HepG2 (cell line): ENCODE measurements around the gene INTS4. TPM values are rescaled to one million over a fixed set of nuclear protein-coding genes. Genes with fewer than 3 reads are reported as not detected.

ENCODE experiments used
- DBP ChIP-seq: sonication (generic); formaldehyde crosslinking; IDR thresholded peaks from 2 replicates; pipeline ENCODE4 v1.4.0; 2020; ENCODE audit warnings: missing genetic modification reagents; ENCODE audit errors: not compliant biosample characterization
- FIP1L1 ChIP-seq: fragments of 200-400 bp; formaldehyde crosslinking; IDR thresholded peaks from 2 replicates; pipeline ENCODE4 v1.6.1; 2018; ENCODE audit warnings: low read depth, mild to moderate bottlenecking, low read length, moderate library complexity, borderline replicate concordance; ENCODE audit not compliant: insufficient read depth
- FOXP1 ChIP-seq, 2 experiments: fragments of 450-650 bp in 1 of 2; IDR thresholded peaks; 2 replicates each; pipeline ENCODE4 v1.6.1; 2017 to 2018; ENCODE audit warnings: antibody characterized with exemption in 1 of 2
- GMEB1 ChIP-seq: sonication (generic); formaldehyde crosslinking; IDR thresholded peaks from 2 replicates; pipeline ENCODE4 v1.5.1; 2020; ENCODE audit warnings: missing genetic modification reagents, mild to moderate bottlenecking, borderline replicate concordance
- GPN1 ChIP-seq: sonication (generic); formaldehyde crosslinking; IDR thresholded peaks from 2 replicates; pipeline ENCODE4 v1.5.1; 2020; ENCODE audit warnings: missing genetic modification reagents, borderline replicate concordance
- IRF2 ChIP-seq: IDR thresholded peaks from 2 replicates; pipeline ENCODE4 v1.6.1; 2018; ENCODE audit warnings: missing genetic modification reagents, missing compliant biosample characterization
- SNAPC2 ChIP-seq: sonication (generic); formaldehyde crosslinking; IDR thresholded peaks from 2 replicates; pipeline ENCODE4 v1.8.1; 2022; ENCODE audit warnings: mild to moderate bottlenecking, missing genetic modification reagents
- TCF7 ChIP-seq: sonication (generic); IDR thresholded peaks from 2 replicates; pipeline ENCODE4 v1.6.1; 2016; ENCODE audit warnings: antibody characterized with exemption, low read depth
- TEAD3 ChIP-seq: optimal IDR thresholded peaks from 2 replicates; pipeline ENCODE3; 2016; ENCODE audit warnings: borderline replicate concordance
- THAP11 ChIP-seq: IDR thresholded peaks from 2 replicates; pipeline ENCODE4 v1.6.1; 2016; ENCODE audit warnings: missing biosample characterization, missing genetic modification reagents
- ZNF343 ChIP-seq: sonication (generic); formaldehyde crosslinking; IDR thresholded peaks from 2 replicates; pipeline ENCODE4 v1.4.0; 2020; ENCODE audit warnings: mild to moderate bottlenecking, missing genetic modification reagents
- ZNF629 ChIP-seq: sonication (generic); formaldehyde crosslinking; conservative IDR thresholded peaks from 2 replicates; pipeline ENCODE4 v1.5.0; 2020; ENCODE audit warnings: missing genetic modification reagents
- ZSCAN29 ChIP-seq: sonication (generic); formaldehyde crosslinking; conservative IDR thresholded peaks from 2 replicates; pipeline ENCODE4 v1.4.0; 2020; ENCODE audit warnings: mild to moderate bottlenecking, missing genetic modification reagents
- polyA plus RNA-seq, 8 experiments: library from polyadenylated mRNA; depleted of rRNA in 3 of 8; stranded (reverse) in 7 of 8; unstranded in 1 of 8; fragments of >200 nt; fragmentation: Illumina TruSeq in 4 of 8; extraction: Trizol in 4 of 8; gene quantifications; 2 replicates each; pipeline versions ENCODE4 v1.2.1 to v1.2.3, GENCODE V29; 2011 to 2016; ENCODE audit warnings: low read depth in 4 of 8, missing spikeins in 1 of 8, mixed read lengths in 1 of 8; ENCODE audit not compliant: insufficient read depth in 1 of 8
- total RNA-seq, 5 experiments: library from RNA; depleted of rRNA; stranded (reverse); fragments of >200 nt; fragmentation: Illumina TruSeq; extraction: Trizol; gene quantifications; 2 replicates each; pipeline ENCODE4 v1.2.3, GENCODE V29; 2016; ENCODE audit warnings: low read depth in 1 of 5
- TF ChIP-seq, protein P1 (sequence below): sonication (generic); formaldehyde crosslinking; IDR thresholded peaks from 2 replicates; pipeline ENCODE4 v1.5.1; 2020; ENCODE audit warnings: mild to moderate bottlenecking, moderate library complexity, missing genetic modification reagents
- TF ChIP-seq, protein P2 (sequence below): IDR thresholded peaks from 2 replicates; pipeline ENCODE4 v1.4.0; 2020; ENCODE audit warnings: mild to moderate bottlenecking, missing genetic modification reagents
- TF ChIP-seq, protein P3 (sequence below): sonication (generic); formaldehyde crosslinking; IDR thresholded peaks from 2 replicates; pipeline ENCODE4 v1.4.0; 2020; ENCODE audit warnings: missing genetic modification reagents, mild to moderate bottlenecking, borderline replicate concordance

Gene INTS4
- total and polyA plus RNA-seq, 2 of the 13 experiments (the other 11 are each of a cell fraction or from before 2014, with no cell fraction given), result 37.3 to 44.8 TPM

DNA sequence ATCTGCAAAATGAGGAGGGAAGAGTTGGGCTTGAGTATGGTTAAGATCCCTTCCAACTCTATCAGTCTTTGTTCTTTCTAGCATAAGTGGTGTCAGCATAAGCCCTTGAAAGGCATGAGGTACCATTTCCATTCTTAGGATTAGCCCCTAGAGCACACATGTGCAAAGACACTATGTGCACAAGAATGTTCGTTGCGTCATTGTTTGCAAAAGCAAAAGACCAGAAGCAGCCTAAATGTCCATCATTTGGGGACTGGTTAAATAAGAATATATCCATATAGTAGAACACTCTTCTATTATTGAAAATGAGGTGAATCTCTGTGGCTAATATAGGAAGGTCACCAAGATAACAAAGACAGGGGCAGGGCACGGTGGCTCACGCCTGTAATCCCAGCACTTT, 38.6 kb upstream of the INTS4 start (continued):
- TF ChIP-seq TEAD3 (CRISPR knock-in tag) (peak; percentile 79), FOXP1 (IDR thresholded peaks at IDR 0.05) (no peak), FOXP1 (CRISPR knock-in tag; IDR thresholded peaks at IDR 0.05) (no peak), THAP11 (0 out of 2 replicates have a peak, but pooled peaks have one; percentile 16), SNAPC2 (CRISPR knock-in tag) (no peak), ZNF343 (CRISPR knock-in tag) (no peak), DBP (CRISPR knock-in tag) (no peak), GMEB1 (CRISPR knock-in tag) (no peak), IRF2 (CRISPR knock-in tag) (no peak), ZSCAN29 (CRISPR knock-in tag) (no peak), TCF7 (no peak), GPN1 (no peak), FIP1L1 (no peak), ZNF629 (CRISPR knock-in tag) (no peak)
- TF ChIP-seq, protein P1, sequence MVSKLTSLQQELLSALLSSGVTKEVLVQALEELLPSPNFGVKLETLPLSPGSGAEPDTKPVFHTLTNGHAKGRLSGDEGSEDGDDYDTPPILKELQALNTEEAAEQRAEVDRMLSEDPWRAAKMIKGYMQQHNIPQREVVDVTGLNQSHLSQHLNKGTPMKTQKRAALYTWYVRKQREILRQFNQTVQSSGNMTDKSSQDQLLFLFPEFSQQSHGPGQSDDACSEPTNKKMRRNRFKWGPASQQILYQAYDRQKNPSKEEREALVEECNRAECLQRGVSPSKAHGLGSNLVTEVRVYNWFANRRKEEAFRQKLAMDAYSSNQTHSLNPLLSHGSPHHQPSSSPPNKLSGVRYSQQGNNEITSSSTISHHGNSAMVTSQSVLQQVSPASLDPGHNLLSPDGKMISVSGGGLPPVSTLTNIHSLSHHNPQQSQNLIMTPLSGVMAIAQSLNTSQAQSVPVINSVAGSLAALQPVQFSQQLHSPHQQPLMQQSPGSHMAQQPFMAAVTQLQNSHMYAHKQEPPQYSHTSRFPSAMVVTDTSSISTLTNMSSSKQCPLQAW (CRISPR knock-in tag), result no peak
- TF ChIP-seq, protein P2, sequence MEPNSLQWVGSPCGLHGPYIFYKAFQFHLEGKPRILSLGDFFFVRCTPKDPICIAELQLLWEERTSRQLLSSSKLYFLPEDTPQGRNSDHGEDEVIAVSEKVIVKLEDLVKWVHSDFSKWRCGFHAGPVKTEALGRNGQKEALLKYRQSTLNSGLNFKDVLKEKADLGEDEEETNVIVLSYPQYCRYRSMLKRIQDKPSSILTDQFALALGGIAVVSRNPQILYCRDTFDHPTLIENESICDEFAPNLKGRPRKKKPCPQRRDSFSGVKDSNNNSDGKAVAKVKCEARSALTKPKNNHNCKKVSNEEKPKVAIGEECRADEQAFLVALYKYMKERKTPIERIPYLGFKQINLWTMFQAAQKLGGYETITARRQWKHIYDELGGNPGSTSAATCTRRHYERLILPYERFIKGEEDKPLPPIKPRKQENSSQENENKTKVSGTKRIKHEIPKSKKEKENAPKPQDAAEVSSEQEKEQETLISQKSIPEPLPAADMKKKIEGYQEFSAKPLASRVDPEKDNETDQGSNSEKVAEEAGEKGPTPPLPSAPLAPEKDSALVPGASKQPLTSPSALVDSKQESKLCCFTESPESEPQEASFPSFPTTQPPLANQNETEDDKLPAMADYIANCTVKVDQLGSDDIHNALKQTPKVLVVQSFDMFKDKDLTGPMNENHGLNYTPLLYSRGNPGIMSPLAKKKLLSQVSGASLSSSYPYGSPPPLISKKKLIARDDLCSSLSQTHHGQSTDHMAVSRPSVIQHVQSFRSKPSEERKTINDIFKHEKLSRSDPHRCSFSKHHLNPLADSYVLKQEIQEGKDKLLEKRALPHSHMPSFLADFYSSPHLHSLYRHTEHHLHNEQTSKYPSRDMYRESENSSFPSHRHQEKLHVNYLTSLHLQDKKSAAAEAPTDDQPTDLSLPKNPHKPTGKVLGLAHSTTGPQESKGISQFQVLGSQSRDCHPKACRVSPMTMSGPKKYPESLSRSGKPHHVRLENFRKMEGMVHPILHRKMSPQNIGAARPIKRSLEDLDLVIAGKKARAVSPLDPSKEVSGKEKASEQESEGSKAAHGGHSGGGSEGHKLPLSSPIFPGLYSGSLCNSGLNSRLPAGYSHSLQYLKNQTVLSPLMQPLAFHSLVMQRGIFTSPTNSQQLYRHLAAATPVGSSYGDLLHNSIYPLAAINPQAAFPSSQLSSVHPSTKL, result peak; percentile 49; the same call in 1 of the 2 replicates
- TF ChIP-seq, protein P3, sequence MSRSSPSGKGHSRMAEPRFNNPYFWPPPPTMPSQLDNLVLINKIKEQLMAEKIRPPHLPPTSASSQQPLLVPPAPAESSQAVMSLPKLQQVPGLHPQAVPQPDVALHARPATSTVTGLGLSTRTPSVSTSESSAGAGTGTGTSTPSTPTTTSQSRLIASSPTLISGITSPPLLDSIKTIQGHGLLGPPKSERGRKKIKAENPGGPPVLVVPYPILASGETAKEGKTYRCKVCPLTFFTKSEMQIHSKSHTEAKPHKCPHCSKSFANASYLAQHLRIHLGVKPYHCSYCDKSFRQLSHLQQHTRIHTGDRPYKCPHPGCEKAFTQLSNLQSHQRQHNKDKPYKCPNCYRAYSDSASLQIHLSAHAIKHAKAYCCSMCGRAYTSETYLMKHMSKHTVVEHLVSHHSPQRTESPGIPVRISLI, result no peak
